Esophagus squamous epithelium (tissue), 4 donors: ENCODE measurements around the gene SGTA.

Experiments
- CTCF ChIP-seq, 6 experiments: fragments of 450-650 bp in 4 of 6; fragments of 200-600 bp in 2 of 6; sonication (generic) in 2 of 6; IDR thresholded peaks; one replicate each; pipeline ENCODE4 v1.5.1; 2016 to 2019; ENCODE audit warnings: antibody characterized with exemption in 6 of 6, mild to moderate bottlenecking in 4 of 6, moderate library complexity in 4 of 6
- POLR2A ChIP-seq, 4 donors: fragments of 450-650 bp; IDR thresholded peaks; one replicate each; pipeline ENCODE4 v1.6.1; 2017; ENCODE audit warnings: antibody characterized with exemption in 4 of 4, mild to moderate bottlenecking in 4 of 4, moderate library complexity in 3 of 4

GRCh38 chr19:2764945-2765344 is 18.1 kb downstream of the SGTA start:
- TF ChIP-seq CTCF (IDR thresholded peaks at IDR 0.05), result no peak
- TF ChIP-seq POLR2A (IDR thresholded peaks at IDR 0.05), result no peak
